Common myeloid progenitor, CD34-positive (primary cell): ENCODE measurements around the gene ADRB1.

ENCODE experiments used
- CTCF ChIA-PET: fragments of 350-600 bp; sonication (Branson Sonifier 250); formaldehyde crosslinking; loops from one replicate; lab custom pipeline; 2021; ENCODE audit warnings: antibody characterized with exemption; lab: Charles Lee
- POLR2A ChIA-PET: fragments of 350-600 bp; sonication (Branson Sonifier 250); formaldehyde crosslinking; loops from one replicate; lab custom pipeline; 2021; ENCODE audit warnings: antibody characterized with exemption; lab: Charles Lee
- DNase-seq, 3 donors: peaks; one replicate each; pipeline versions ENCODE4 v3.0.0 to v3.0.0-alpha.2; 2013
- H3K27ac ChIP-seq, 2 experiments: 1 replicate in 1 of 2; 2 replicates in 1 of 2; pipeline ENCODE4 v1.7.0; 2013; ENCODE audit warnings: inconsistent platforms in 2 of 2, low read length in 2 of 2, mild to moderate bottlenecking in 2 of 2, low read depth in 1 of 2, moderate library complexity in 1 of 2; ENCODE audit not compliant: severe bottlenecking in 2 of 2, insufficient read depth in 1 of 2, poor library complexity in 1 of 2
- H3K27me3 ChIP-seq, 5 experiments: replicated peaks in 2 of 5; 1 replicate in 3 of 5; 2 replicates in 2 of 5; pipeline versions ENCODE4 v1.6.1 to v1.7.0; 2013; ENCODE audit warnings: low read length in 4 of 5, mild to moderate bottlenecking in 2 of 5, moderate library complexity in 2 of 5, inconsistent platforms in 1 of 5; ENCODE audit not compliant: insufficient read depth in 5 of 5, control insufficient read depth in 4 of 5
- H3K36me3 ChIP-seq, 4 experiments: 1 replicate in 2 of 4; 2 replicates in 2 of 4; pipeline versions ENCODE4 v1.6.1 to v1.7.0; 2013; ENCODE audit warnings: low read length in 3 of 4, control low read depth in 1 of 4, mild to moderate bottlenecking in 1 of 4; ENCODE audit not compliant: control insufficient read depth in 4 of 4, insufficient read depth in 4 of 4
- H3K4me1 ChIP-seq, 4 experiments: 1 replicate in 3 of 4; 2 replicates in 1 of 4; pipeline versions ENCODE4 v1.6.1 to v1.7.1; 2013; ENCODE audit warnings: low read length in 3 of 4, mild to moderate bottlenecking in 3 of 4, control low read depth in 1 of 4, inconsistent platforms in 1 of 4, moderate library complexity in 1 of 4; ENCODE audit not compliant: control insufficient read depth in 4 of 4, insufficient read depth in 4 of 4; ENCODE audit errors: control extremely low read depth in 1 of 4
- H3K4me3 ChIP-seq, 7 experiments: 1 replicate in 4 of 7; 2 replicates in 3 of 7; pipeline versions ENCODE4 v1.5.1 to v1.7.0; 2013; ENCODE audit warnings: mild to moderate bottlenecking in 7 of 7, low read length in 6 of 7, moderate library complexity in 6 of 7, inconsistent platforms in 2 of 7, low read depth in 2 of 7, control low read depth in 1 of 7; ENCODE audit not compliant: insufficient read depth in 4 of 7, control insufficient read depth in 1 of 7; ENCODE audit errors: extremely low read depth in 1 of 7
- H3K9me3 ChIP-seq, 5 experiments: 1 replicate in 4 of 5; 2 replicates in 1 of 5; pipeline versions ENCODE4 v1.6.1 to v1.7.1; 2013; ENCODE audit warnings: low read length in 4 of 5, mild to moderate bottlenecking in 2 of 5, inconsistent platforms in 1 of 5, low read depth in 1 of 5, moderate library complexity in 1 of 5; ENCODE audit not compliant: control insufficient read depth in 4 of 5, insufficient read depth in 2 of 5; ENCODE audit errors: control extremely low read depth in 1 of 5
- WGBS: methylation state at CpG from one replicate; pipeline ENCODE4 v1.1.5; 2013; ENCODE audit not compliant: insufficient coverage; 5-methylcytosine and 5-hydroxymethylcytosine counted together

ADRB1 gene

GRCh38 chr10:114095559-114096337 lies 52.1 kb downstream of the ADRB1 start:
- 49% methylated on average over 10 of the region's 13 CpGs for WGBS
- H3K27me3 ChIP-seq, result peaks cover 0 to 7% (median 3%) of the 10 kb centered on the region in 5 experiments
- peaks cover 0 to under 1% (median 0%) of the 10 kb centered on the region in 4 experiments for H3K36me3 ChIP-seq
- DNase-seq, result peak; percentile 45 to 87 (median 80)
- H3K9me3 ChIP-seq, result peaks cover 0 to 9% (median 3%) of the 10 kb centered on the region in 5 experiments
- ChIA-PET CTCF (interaction anchor here (1.0 to 1.9 kb wide), 6 partner anchors 9 to 297 kb away, joined by 3 to 8 read pairs (median 4); no protein-coding TSS in a partner anchor), POLR2A (no interaction called here)
- H3K4me1 ChIP-seq, result peaks cover 15 to 42% (median 33%) of the 10 kb centered on the region in 4 experiments
- peak overlapping the region in 3 of 7 experiments; percentile 28 to 52 (median 43) for H3K4me3 ChIP-seq
- H3K27ac ChIP-seq, result no peak overlapping the region
